GM23338 (cell line): ENCODE results near the gene EGFL7. TPM values are rescaled to one million over a fixed set of nuclear protein-coding genes. Genes with fewer than 3 reads are reported as not detected.

Experiments used
- CREB1 ChIP-seq: fragments of 250-450 bp; sonication (Bioruptor Pico); IDR thresholded peaks from 2 replicates; pipeline ENCODE4 v1.5.0; 2020; ENCODE audit warnings: low read depth, mild to moderate bottlenecking, moderate library complexity
- JUNB ChIP-seq: IDR thresholded peaks from one replicate; pipeline ENCODE4 v1.6.1; 2016; ENCODE audit warnings: antibody characterized with exemption; ENCODE audit not compliant: unreplicated experiment
- POLR2AphosphoS5 ChIP-seq: IDR thresholded peaks from 2 replicates; pipeline ENCODE4 v1.6.1; 2016; ENCODE audit warnings: antibody characterized with exemption, low read depth
- polyA plus RNA-seq: library from polyadenylated mRNA; unstranded; fragments of >200 nt; fragmentation: Nextera tagmentation; extraction: Ambion mirVana; gene quantifications from 2 replicates; pipeline ENCODE4 v1.2.1, GENCODE V29; 2016
- total RNA-seq: library from RNA; depleted of rRNA; stranded (reverse); fragments of >200 nt; shearing (Covaris generic); gene quantifications from 2 replicates; pipeline ENCODE4 v1.2.3, GENCODE V29; 2014
- TF ChIP-seq, protein P1 (sequence below): fragments of 250-450 bp; sonication (Bioruptor Pico); IDR thresholded peaks from 2 replicates; pipeline ENCODE4 v1.5.0; 2020; ENCODE audit warnings: mild to moderate bottlenecking, moderate library complexity
- TF ChIP-seq, protein P2 (sequence below), 2 experiments: fragments of 200-600 bp in 1 of 2; sonication (generic) in 1 of 2; conservative IDR thresholded peaks; 2 replicates each; pipeline versions ENCODE4 v1.5.1 to v1.6.1; 2016 to 2017; ENCODE audit warnings: antibody characterized with exemption in 2 of 2, low read depth in 2 of 2, mild to moderate bottlenecking in 2 of 2, moderate library complexity in 1 of 2
- TF ChIP-seq, protein P3 (sequence below): IDR thresholded peaks from one replicate; pipeline ENCODE4 v1.6.1; 2018; ENCODE audit warnings: antibody characterized with exemption; ENCODE audit not compliant: unreplicated experiment

The EGFL7 gene
- total and polyA plus RNA-seq, 2 experiments from 2014 or later = 44.4 to 60.8 TPM

DNA sequence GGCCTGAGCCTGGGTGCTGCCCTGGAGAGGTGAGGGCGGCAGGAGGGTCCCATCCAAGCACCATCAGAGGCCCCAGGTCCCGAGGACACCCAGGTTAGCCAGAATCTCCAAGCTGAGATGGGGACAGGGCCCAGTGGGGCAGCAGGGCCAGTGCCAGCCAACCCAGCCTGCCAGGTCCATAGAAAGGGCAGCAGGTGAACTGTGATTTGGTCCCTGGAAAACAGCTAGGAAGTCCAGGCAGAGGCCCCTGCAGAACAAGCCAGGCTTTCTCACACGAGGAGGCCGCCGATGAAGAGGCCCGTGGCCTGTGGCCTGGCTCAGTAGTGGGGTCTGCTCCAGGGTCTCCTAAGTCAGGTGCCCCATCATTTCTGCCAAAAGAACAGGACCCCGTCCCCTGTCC lies 22.5 kb downstream of the EGFL7 start (continued):
- TF ChIP-seq, protein P1, sequence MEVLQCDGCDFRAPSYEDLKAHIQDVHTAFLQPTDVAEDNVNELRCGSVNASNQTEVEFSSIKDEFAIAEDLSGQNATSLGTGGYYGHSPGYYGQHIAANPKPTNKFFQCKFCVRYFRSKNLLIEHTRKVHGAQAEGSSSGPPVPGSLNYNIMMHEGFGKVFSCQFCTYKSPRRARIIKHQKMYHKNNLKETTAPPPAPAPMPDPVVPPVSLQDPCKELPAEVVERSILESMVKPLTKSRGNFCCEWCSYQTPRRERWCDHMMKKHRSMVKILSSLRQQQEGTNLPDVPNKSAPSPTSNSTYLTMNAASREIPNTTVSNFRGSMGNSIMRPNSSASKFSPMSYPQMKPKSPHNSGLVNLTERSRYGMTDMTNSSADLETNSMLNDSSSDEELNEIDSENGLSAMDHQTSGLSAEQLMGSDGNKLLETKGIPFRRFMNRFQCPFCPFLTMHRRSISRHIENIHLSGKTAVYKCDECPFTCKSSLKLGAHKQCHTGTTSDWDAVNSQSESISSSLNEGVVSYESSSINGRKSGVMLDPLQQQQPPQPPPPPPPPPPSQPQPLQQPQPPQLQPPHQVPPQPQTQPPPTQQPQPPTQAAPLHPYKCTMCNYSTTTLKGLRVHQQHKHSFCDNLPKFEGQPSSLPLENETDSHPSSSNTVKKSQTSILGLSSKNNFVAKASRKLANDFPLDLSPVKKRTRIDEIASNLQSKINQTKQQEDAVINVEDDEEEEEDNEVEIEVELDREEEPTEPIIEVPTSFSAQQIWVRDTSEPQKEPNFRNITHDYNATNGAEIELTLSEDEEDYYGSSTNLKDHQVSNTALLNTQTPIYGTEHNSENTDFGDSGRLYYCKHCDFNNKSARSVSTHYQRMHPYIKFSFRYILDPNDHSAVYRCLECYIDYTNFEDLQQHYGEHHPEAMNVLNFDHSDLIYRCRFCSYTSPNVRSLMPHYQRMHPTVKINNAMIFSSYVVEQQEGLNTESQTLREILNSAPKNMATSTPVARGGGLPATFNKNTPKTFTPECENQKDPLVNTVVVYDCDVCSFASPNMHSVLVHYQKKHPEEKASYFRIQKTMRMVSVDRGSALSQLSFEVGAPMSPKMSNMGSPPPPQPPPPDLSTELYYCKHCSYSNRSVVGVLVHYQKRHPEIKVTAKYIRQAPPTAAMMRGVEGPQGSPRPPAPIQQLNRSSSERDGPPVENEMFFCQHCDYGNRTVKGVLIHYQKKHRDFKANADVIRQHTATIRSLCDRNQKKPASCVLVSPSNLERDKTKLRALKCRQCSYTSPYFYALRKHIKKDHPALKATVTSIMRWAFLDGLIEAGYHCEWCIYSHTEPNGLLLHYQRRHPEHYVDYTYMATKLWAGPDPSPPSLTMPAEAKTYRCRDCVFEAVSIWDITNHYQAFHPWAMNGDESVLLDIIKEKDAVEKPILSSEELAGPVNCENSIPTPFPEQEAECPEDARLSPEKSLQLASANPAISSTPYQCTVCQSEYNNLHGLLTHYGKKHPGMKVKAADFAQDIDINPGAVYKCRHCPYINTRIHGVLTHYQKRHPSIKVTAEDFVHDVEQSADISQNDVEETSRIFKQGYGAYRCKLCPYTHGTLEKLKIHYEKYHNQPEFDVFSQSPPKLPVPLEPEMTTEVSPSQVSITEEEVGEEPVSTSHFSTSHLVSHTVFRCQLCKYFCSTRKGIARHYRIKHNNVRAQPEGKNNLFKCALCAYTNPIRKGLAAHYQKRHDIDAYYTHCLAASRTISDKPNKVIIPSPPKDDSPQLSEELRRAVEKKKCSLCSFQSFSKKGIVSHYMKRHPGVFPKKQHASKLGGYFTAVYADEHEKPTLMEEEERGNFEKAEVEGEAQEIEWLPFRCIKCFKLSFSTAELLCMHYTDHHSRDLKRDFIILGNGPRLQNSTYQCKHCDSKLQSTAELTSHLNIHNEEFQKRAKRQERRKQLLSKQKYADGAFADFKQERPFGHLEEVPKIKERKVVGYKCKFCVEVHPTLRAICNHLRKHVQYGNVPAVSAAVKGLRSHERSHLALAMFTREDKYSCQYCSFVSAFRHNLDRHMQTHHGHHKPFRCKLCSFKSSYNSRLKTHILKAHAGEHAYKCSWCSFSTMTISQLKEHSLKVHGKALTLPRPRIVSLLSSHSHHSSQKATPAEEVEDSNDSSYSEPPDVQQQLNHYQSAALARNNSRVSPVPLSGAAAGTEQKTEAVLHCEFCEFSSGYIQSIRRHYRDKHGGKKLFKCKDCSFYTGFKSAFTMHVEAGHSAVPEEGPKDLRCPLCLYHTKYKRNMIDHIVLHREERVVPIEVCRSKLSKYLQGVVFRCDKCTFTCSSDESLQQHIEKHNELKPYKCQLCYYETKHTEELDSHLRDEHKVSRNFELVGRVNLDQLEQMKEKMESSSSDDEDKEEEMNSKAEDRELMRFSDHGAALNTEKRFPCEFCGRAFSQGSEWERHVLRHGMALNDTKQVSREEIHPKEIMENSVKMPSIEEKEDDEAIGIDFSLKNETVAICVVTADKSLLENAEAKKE (CRISPR knock-in tag) = no peak
- TF ChIP-seq JUNB = no peak
- no peak for TF ChIP-seq POLR2AphosphoS5
- TF ChIP-seq, protein P2, sequence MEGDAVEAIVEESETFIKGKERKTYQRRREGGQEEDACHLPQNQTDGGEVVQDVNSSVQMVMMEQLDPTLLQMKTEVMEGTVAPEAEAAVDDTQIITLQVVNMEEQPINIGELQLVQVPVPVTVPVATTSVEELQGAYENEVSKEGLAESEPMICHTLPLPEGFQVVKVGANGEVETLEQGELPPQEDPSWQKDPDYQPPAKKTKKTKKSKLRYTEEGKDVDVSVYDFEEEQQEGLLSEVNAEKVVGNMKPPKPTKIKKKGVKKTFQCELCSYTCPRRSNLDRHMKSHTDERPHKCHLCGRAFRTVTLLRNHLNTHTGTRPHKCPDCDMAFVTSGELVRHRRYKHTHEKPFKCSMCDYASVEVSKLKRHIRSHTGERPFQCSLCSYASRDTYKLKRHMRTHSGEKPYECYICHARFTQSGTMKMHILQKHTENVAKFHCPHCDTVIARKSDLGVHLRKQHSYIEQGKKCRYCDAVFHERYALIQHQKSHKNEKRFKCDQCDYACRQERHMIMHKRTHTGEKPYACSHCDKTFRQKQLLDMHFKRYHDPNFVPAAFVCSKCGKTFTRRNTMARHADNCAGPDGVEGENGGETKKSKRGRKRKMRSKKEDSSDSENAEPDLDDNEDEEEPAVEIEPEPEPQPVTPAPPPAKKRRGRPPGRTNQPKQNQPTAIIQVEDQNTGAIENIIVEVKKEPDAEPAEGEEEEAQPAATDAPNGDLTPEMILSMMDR (conservative IDR thresholded peaks at IDR 0.05; ENCODE audit: low read depth in 2 of 2) = no peak
- no peak for TF ChIP-seq CREB1 (CRISPR knock-in tag)
- TF ChIP-seq, protein P3, sequence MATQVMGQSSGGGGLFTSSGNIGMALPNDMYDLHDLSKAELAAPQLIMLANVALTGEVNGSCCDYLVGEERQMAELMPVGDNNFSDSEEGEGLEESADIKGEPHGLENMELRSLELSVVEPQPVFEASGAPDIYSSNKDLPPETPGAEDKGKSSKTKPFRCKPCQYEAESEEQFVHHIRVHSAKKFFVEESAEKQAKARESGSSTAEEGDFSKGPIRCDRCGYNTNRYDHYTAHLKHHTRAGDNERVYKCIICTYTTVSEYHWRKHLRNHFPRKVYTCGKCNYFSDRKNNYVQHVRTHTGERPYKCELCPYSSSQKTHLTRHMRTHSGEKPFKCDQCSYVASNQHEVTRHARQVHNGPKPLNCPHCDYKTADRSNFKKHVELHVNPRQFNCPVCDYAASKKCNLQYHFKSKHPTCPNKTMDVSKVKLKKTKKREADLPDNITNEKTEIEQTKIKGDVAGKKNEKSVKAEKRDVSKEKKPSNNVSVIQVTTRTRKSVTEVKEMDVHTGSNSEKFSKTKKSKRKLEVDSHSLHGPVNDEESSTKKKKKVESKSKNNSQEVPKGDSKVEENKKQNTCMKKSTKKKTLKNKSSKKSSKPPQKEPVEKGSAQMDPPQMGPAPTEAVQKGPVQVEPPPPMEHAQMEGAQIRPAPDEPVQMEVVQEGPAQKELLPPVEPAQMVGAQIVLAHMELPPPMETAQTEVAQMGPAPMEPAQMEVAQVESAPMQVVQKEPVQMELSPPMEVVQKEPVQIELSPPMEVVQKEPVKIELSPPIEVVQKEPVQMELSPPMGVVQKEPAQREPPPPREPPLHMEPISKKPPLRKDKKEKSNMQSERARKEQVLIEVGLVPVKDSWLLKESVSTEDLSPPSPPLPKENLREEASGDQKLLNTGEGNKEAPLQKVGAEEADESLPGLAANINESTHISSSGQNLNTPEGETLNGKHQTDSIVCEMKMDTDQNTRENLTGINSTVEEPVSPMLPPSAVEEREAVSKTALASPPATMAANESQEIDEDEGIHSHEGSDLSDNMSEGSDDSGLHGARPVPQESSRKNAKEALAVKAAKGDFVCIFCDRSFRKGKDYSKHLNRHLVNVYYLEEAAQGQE = no peak
